HUES6 (cell line): Measurements from ENCODE around the gene ATP2B2.

ENCODE experiments used
- H3K27ac ChIP-seq: 2 replicates; pipeline ENCODE4 v1.7.0; 2013; ENCODE audit warnings: low read depth, mild to moderate bottlenecking, low read length, inconsistent platforms
- H3K27me3 ChIP-seq: 2 replicates; pipeline ENCODE4 v1.6.1; 2013; ENCODE audit warnings: low read length; ENCODE audit not compliant: control insufficient read depth, insufficient read depth
- H3K36me3 ChIP-seq: 2 replicates; pipeline ENCODE4 v1.6.1; 2013; ENCODE audit warnings: low read length; ENCODE audit not compliant: control insufficient read depth, insufficient read depth
- H3K4me1 ChIP-seq: 2 replicates; pipeline ENCODE4 v1.6.1; 2013; ENCODE audit warnings: low read length; ENCODE audit not compliant: control insufficient read depth, insufficient read depth
- H3K4me3 ChIP-seq: 2 replicates; pipeline ENCODE4 v1.5.1; 2013; ENCODE audit warnings: low read depth, low read length
- H3K9ac ChIP-seq: one replicate; pipeline ENCODE4 v1.6.1; 2013; ENCODE audit warnings: mild to moderate bottlenecking, low read length
- H3K9me3 ChIP-seq: 2 replicates; pipeline ENCODE4 v1.6.1; 2013; ENCODE audit warnings: low read depth, low read length; ENCODE audit not compliant: control insufficient read depth, insufficient read depth

The ATP2B2 gene

GRCh38 chr3:10445561-10446175, 59.7 kb downstream of the ATP2B2 start:
- no peaks in the 10 kb centered on the region; the same call in 1 of the 2 replicates for H3K9me3 ChIP-seq
- no peak overlapping the region for H3K27ac ChIP-seq
- H3K9ac ChIP-seq = no peak overlapping the region
- no peaks in the 10 kb centered on the region; the same call in 1 of the 2 replicates for H3K27me3 ChIP-seq
- H3K36me3 ChIP-seq = no peaks in the 10 kb centered on the region
- H3K4me3 ChIP-seq = no peak overlapping the region
- H3K4me1 ChIP-seq = peaks cover 10% of the 10 kb centered on the region; the same call in 1 of the 2 replicates

DNA sequence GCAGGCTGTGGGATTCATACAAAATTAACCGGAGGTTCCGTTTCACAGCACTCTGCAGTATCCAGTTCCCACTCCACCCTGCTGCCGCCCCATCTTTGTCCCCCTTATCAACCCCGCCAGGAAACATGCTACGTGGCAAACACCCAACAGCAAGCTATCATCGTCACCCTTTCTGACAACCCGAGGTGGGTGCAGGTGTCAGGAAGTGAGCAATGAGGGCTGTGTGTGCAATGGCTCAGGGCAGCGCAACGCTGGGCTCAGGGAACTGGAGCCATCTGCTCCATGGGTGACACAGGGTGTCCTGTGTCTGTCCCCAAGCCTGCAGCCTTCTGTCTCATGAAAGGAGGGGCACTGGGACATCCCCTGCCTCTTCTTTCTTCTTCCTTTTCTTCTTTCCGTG, 60.9 kb downstream of the ATP2B2 start:
- Histone ChIP-seq H3K27ac (no peak overlapping the region), H3K36me3 (no peaks in the 10 kb centered on the region), H3K4me3 (no peak overlapping the region), H3K9me3 (no peaks in the 10 kb centered on the region; the same call in 1 of the 2 replicates), H3K9ac (no peak overlapping the region), H3K4me1 (peaks cover 10% of the 10 kb centered on the region; the same call in 1 of the 2 replicates), H3K27me3 (no peaks in the 10 kb centered on the region; the same call in 1 of the 2 replicates)

- H3K36me3 ChIP-seq = no peaks in the 10 kb centered on the region
- no peaks in the 10 kb centered on the region; the same call in 1 of the 2 replicates for H3K27me3 ChIP-seq
- no peak overlapping the region for H3K4me3 ChIP-seq
- H3K27ac ChIP-seq = no peak overlapping the region
- no peaks in the 10 kb centered on the region; the same call in 1 of the 2 replicates for H3K9me3 ChIP-seq
- H3K9ac ChIP-seq = no peak overlapping the region
- peaks cover 10% of the 10 kb centered on the region; the same call in 1 of the 2 replicates for H3K4me1 ChIP-seq
Observed at GRCh38 chr3:10444110-10444429, 61.3 kb downstream of the ATP2B2 start.

DNA sequence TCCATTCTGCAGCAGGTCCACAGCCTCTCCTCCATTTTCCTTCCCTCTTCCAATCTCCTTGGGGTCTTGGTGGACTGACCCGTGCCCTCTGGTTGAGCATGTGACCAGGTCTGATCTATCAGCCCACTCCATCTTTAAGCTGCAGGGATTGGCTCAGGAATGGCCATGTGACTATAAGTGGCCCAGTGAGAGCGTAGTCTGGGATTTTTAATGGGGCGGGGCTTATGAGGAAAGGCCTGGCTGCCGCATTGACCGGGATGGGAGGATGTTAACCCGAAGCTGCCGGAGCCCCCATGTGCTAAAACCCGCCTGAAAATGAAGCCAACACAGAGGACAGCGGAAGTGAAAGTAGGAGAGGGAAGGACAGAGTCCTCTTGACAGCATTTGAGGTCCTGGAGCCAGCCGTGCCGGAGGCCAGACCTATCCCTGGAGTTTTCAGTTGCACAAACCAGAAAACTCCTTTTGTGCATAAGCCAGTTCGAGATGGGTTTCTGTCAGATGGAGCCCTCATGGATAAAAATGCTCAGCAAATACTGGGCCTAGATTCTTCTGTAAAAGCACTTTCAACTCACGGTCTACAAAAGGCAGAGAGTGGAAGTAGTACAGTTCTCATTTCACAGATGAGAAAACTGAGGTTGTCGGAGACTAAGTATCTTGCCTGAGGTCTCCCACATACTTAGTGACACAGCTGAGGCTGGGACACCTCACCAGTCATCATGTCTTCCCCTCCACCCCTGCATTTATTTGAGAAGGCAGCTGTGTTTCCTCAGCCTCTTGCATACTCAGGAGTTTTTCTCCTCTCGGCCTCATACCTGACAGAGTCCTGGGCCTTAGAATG, 61.9 kb downstream of the ATP2B2 start:
- H3K27me3 ChIP-seq = no peaks in the 10 kb centered on the region; the same call in 1 of the 2 replicates
- H3K36me3 ChIP-seq = no peaks in the 10 kb centered on the region
- H3K9me3 ChIP-seq = no peaks in the 10 kb centered on the region; the same call in 1 of the 2 replicates
- H3K4me1 ChIP-seq = peaks cover 10% of the 10 kb centered on the region; the same call in 1 of the 2 replicates
- H3K27ac ChIP-seq = no peak overlapping the region
- H3K4me3 ChIP-seq = no peak overlapping the region
- H3K9ac ChIP-seq = no peak overlapping the region

GRCh38 chr3:10442151-10442795, 63.1 kb downstream of the ATP2B2 start:
- Histone ChIP-seq H3K27ac (no peak overlapping the region), H3K9ac (no peak overlapping the region), H3K4me3 (no peak overlapping the region), H3K9me3 (no peaks in the 10 kb centered on the region; the same call in 1 of the 2 replicates), H3K27me3 (no peaks in the 10 kb centered on the region; the same call in 1 of the 2 replicates), H3K36me3 (no peaks in the 10 kb centered on the region), H3K4me1 (peaks cover 10% of the 10 kb centered on the region; the same call in 1 of the 2 replicates)

GRCh38 chr3:10440684-10441083, 64.7 kb downstream of the ATP2B2 start:
- H3K9ac ChIP-seq = no peak overlapping the region
- H3K4me3 ChIP-seq = no peak overlapping the region
- H3K27ac ChIP-seq = no peak overlapping the region
- peaks cover 7% of the 10 kb centered on the region; the same call in 1 of the 2 replicates for H3K4me1 ChIP-seq
- H3K9me3 ChIP-seq = no peaks in the 10 kb centered on the region; the same call in 1 of the 2 replicates
- H3K27me3 ChIP-seq = no peaks in the 10 kb centered on the region; the same call in 1 of the 2 replicates
- H3K36me3 ChIP-seq = no peaks in the 10 kb centered on the region

DNA sequence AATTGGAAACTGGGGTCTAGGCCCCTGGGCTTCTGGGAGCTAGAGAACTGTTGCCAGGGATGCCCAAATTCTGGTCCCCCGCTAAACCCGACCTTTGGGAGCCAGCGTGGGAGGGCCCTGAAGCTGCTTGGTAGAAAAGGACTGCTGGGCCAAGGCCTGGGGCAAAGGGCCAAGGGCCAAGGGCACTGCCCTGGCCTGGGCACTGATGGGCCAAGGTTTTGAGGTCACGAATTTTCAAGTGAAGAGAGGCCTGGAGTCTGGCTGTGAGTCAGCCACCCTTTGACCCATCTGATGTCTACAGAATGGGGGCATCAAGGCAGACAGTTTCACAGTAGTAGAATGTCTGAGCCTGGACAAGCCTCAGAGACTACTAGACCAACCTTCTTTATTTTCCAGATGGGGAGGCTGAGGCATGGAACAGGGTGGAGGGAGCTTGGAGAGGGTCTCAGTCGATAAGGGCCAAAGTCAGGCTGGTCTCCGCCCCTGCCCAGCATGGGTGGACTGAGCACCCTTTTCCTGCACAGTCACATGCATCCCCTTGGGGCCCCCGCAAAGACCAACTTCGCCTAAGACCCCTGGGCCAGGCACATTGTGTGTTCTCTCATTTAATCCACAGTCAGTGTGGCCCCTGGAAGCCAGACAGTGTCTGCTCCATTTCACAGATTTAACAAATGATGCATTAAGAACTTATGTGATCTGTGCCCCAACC, 66.3 kb downstream of the ATP2B2 start:
- Histone ChIP-seq H3K27me3 (no peaks in the 10 kb centered on the region), H3K27ac (no peak overlapping the region), H3K9ac (no peak overlapping the region)

DNA sequence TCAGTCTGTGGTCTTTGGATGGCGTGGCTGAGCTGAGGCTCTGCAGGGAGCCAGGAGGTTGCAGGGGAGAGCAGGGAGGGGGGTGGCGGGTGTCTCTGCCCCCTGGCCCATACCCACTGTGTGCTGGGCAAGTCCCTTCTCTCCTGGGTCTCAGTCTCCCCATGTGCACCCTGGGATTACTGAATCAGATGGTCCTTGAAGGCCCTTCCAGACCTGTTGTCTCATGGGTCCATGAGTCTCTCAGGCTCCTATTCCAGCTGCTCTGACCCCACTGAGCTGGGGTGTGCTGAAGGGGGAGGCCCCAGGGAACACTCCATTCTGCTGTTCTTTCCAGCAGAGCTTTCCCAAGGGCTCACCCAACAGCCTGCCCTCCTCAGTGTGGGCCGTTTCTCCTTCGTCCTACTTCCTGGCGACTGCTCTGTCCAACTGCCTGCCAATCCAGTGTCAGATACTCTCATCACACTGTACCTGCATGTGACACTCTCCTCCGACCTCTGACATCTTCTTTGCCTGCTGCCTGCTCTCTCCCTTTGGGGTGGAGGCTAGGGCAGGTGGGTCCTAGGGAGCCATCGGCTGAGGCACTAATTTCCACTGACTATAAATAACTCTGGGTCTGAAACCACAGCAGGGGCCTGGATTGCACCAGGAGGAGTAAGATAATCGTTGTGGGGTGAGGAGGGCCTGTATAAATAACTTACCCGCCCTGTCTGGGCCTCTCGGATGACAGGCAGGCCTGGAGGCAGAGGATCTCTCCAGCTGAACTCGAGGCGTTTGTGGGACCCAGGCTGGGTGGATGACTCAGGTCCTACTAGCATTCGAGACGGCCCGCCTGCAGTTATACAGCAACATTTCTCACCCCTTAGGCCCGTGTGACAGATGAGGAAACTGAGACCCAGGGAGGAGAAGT, 67.1 kb downstream of the ATP2B2 start:
- Histone ChIP-seq H3K9me3 (no peaks in the 10 kb centered on the region; the same call in 1 of the 2 replicates), H3K36me3 (no peaks in the 10 kb centered on the region), H3K4me1 (no peaks in the 10 kb centered on the region; the same call in 1 of the 2 replicates), H3K27me3 (no peaks in the 10 kb centered on the region), H3K4me3 (no peak overlapping the region), H3K27ac (no peak overlapping the region), H3K9ac (no peak overlapping the region)

More for the DNA sequence above, 66.3 kb downstream of the ATP2B2 start:
- Histone ChIP-seq H3K9me3 (no peaks in the 10 kb centered on the region; the same call in 1 of the 2 replicates), H3K4me1 (no peaks in the 10 kb centered on the region; the same call in 1 of the 2 replicates), H3K4me3 (no peak overlapping the region), H3K36me3 (no peaks in the 10 kb centered on the region)

- H3K27me3 ChIP-seq = no peaks in the 10 kb centered on the region
- H3K36me3 ChIP-seq = no peaks in the 10 kb centered on the region
- no peak overlapping the region for H3K9ac ChIP-seq
- no peaks in the 10 kb centered on the region; the same call in 1 of the 2 replicates for H3K4me1 ChIP-seq
- no peak overlapping the region for H3K4me3 ChIP-seq
- no peak overlapping the region for H3K27ac ChIP-seq
- H3K9me3 ChIP-seq = no peaks in the 10 kb centered on the region
Observed at GRCh38 chr3:10437272-10437994, 68.0 kb downstream of the ATP2B2 start.
